COLO668 (cell line): ENCODE measurements around the gene QRFPR.
"Not testable (repeated sequence)": the region's sequence is repeated elsewhere in the genome, so short reads cannot be mapped to it uniquely, and the experiment has no call there.

Experiments
- DNase-seq: peaks from one replicate; lab custom pipeline; 2025; ENCODE audit not compliant: unreplicated experiment; lab: John Stamatoyannopoulos, UW

Gene QRFPR

DNA sequence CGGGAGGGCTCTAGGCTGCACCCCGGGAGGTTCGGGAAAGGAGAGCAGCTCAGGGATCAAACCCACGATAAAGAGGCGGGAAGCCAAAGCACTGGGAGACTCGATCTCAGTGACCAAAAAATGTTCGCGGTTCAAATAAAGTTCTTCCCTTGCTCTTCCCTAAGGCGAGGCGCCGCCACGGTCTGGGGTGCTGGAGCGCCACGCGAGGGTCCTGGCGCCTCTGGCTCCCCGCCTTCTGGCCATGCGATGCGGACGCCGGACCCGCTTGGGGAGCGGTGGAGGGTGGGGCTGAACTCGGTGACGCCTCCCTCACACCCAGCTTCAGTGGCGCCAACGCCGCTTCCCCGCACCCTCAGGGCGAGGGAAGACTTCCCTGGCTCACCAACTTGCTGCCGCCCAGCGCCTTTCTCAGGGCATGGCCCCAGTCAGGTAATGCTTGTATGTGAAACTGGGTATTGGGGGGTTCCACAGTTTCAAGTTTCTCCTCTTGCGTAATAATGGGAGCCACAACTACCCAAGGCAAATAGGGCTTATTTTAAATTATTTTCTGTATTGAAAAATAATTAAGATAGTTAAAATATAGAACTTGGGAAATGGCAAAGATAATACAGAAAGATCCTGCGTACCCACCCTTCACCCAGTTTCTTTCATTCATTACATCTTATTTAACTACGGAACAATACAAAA lies at the start of gene QRFPR:
Gene QRFPR (minus strand): TSS at position 243 of the 687 bp plus-strand sequence. CDS start 371 bp downstream, outside the sequence.
- no peak for DNase-seq

DNA sequence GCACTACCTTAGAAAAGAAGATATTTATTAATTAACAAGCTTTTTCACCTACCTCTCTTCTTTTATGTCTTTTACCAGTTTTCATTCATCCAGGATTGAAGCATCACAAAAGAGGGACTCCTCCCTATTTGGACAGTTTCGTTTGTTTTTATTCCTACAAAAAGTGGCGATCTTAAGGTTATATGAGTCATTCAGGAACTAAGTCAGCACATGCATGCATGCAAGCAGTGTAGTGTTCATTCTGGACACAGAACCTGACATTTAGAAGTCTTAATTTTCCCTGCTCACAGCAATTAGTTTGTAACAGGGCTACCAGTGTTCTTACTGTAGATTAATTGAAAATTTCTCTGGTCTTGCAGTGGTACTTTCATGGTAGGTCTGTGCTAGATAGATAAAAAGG lies 47.9 kb upstream of the QRFPR start:
- no peak for DNase-seq

DNA sequence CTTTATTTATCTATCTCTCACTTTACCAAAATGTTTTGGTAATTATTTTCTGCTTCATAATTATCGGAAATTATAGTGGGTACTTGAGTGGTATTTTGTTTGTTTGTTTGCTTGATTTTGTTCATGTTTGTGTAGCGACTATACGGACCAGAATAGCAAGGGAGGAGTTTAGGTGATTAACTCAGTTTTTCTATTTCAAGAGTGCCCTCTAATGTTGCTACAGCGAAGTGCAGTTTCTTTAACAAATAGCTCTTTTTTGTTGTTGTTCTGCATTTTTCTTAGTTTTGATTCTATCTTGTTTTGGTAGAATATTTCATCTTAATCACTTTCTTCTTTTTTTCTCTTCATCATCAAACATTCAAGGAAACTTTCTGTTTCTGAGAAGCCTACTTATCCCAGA lies 40.8 kb upstream of the QRFPR start:
- no peak for DNase-seq

DNA sequence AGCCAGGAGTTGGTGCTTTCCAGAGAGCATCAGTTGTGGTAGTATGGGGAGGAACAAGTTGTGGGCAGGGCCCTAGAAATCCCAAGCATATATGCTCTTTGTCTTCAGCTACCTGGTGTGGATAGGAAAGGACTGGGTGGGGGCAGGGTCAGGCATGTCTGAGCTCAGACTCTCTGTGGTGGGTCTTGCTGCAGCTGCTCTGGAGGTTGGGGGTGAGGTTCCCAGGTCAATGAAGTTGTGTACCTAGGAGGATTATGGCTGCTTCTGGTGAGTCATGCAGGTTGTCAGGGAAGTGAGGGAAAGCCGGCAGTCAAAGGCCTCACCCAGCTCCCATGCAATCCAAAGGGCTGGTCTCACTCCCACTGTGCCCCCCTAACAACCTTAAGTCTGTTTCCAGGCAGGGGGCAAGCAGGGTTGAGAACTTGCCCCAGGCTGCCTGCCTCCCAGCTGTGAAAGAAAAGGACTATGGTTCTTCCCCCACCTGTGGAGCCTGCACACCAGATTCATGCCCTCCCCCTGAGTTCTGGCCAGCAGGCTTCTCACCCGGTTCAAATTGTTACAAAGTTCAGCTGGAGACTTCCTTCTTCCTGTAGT lies 30.4 kb upstream of the QRFPR start:
- no peak for DNase-seq

DNA sequence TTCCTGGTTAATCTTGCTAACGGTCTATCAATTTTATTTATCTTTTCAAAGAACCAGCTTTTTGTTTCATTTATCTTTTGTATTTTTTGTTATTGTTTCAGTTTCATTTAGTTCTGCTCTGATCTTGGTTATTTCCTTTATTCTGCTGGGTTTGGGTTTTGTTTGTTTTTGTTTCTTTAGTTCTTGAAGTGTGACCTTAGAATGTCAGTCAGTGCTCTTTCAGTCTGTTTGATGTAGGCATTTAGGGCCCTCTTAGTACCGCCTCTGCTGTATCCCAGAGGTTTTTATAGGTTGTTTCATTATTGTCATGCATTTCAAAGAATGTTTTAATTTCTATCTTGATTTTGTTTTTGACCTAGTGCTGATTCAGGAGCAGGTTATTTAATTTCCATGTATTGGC lies 27.7 kb upstream of the QRFPR start:
- DNase-seq, result not testable (repeated sequence)

DNA sequence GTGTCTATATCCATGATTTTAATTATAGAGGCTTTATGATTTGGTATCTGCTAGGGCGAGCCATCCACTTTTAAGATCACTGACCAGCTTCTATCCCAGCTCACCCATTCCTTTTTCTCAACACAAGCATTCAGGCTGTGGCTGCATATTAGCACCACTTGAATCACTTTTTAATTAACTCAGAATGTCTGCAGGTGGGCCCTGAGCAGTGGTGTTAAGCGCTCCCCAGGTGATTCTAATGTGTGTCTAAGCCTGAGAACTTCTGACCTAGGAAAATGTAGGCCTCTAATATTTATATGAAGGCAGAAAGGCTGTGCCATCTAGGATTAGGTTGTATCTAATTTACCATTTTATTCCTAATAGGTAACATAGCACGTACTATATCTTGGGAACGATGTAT lies 19.8 kb upstream of the QRFPR start:
- DNase-seq, result no peak

DNA sequence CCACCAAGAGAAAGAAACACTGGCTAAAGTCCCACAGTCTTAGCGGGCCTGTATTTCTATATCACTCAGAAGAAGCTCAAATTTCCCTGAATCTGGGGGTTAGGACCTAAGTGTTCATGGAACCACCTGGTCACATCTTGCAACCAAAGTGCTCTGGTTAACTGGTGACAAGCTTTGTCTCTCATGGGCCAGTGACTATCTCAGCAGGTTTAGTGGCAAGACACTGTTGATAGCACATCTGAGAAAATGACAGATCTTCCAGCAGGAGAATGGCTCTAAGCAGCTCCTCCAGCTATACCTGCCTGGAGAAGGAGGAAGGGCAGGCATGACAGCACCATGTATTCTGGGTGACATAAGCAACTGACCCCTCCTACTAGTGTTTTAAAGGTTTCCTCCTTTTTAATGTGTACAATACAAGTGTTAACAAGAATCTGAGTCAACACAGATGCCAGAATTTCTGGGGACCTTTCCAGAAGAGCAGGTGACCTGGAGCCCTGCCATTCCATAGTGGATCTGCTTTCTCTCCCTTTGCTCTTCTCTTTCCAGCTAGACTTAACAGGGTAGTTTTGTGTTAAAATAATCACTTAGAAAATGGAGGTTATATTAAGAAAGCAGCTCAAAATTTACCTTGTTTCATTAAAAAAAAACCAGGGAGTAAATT lies 17.3 kb upstream of the QRFPR start:
- DNase-seq, result no peak

DNA sequence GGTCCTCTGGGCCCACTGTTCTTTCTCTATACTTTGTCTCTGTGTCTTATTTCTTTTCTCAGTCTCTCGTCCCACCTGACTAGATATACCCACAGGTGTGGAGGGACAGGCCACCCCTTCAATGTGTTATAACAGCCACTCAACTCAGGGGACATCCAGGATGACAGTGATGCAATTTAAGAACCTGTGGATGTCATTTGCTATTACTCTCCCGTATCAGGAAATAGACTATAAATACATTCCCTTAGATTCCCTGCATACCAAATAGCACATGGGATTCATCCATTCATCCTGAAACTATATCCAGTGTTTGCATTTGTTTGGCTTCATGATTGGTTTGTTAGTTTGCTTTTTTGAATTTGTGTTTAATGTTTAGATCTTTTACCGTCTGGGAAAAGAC lies 16.6 kb upstream of the QRFPR start:
- DNase-seq, result no peak

DNA sequence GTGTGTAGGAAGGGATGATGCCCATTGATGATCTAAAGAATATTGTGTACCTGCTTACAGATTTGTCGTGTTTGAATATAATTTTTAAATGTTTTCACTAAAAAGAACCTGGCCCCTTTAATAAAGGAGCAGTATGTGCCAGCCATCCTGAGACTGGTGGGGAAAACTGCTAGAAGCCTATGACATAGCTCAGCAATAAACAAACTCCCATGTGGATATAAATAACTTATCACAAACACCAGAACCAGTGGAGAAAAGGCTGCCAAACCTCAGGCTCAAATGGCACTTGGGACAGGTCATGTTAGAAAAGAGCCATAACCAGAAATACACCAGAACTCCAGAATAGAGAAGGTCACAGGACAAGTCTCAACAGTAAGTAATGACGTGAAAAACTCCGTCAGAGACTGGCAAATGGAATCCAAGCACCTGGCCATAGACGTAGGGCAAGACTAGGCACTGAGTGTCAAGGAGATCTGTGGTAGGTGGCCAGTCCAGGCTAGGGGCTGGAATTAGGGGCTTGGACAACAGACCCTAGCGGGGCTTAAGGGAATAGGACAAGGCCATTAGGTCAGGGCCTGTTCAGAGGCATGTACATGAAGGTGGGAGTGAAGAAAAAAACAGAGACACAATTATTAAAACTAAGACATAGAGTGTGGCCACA lies 11.7 kb upstream of the QRFPR start:
- no peak for DNase-seq

DNA sequence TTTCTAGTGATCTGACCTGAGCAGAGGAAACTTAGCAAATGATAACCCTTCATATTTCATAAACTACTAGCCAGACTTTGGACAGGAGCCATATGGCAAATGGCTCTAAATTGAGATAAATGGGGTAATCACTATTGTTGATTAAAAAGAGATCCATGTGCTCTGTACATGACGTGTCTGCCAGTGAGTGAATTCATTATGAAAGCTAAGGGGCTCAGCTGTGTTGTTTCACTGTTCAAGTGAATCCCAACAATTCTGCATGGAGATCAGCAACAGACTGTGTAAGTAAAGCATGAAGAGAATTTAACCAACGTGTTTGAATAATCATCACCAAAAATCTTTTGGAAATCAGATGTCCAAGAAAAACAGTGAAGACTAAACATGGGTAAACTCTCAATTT lies 9.5 kb upstream of the QRFPR start:
- no peak for DNase-seq

DNA sequence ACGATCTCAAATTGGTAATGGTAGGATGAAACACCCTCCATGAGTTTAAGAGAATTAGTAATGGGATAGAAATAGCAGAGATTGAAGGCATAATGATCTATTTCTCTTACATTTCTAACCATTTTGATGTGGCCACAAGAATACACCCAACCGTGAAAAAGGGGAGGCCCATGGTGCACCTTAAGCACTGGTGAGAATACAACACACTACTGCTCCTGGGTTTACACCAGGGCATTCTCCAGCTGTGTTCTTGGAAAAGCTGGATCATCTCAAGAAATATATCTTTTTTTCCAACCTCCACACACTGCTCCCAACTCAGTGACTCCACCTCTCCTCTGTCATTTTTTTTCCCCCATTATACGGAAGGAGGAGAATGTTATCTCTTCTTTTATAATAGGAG lies 1.5 kb downstream of the QRFPR start:
- DNase-seq, result no peak

DNA sequence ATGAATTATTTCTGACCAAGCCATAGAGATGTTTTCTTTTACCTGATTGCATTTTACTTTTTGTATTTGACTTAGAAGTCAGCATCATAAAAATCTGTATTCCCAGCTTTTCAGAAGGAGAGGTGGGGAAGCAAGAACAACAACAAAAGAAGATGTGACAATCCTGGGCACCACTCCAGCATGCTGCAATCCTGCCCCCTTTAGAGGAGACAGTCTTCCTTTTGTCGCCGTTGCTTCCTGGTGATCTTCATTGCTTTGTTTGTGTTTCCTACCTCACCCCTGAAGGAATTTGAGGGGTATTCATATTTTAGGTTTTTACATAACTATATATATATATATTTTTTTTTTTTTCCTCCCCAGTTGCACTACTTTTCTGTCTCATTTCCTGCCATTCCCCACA lies 3.7 kb downstream of the QRFPR start:
- DNase-seq, result no peak

DNA sequence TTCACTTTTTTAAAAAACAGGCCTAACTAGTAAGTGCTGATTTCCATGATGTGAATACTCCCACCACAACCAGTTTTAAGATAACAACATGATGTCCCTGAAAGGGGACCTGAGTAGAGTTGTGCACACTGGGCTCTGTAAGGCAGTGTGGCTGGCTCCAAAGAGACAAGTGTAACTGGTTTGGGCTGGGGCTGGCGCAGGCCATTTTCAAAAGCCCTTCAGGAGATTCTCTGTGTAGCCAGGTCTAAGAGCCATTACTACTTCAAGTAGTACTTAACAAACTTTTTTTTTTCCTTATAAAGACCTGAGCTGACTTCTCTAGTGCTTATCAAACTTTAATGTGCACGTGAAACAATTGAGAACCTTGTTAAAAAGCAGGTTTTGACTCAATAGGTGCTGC lies 4.3 kb downstream of the QRFPR start:
- DNase-seq, result no peak

DNA sequence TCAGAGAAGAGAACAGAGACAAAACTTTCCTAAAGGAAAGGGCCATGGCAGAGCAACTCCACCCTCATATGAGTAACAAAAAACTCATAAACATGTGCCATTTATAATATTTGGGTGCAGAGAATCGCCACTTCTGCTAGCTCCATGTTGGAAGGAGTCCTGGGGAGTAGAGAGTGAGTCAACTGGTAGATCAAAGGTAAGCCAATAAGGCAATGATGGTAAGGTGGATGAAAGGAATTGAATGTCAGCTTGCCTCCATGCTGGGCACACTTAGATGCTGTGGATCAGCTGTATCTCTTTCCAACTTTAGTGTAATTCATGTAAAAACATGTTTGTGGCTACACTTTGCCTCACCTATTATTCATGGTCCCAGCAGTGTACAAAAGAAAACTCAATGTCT lies 4.7 kb downstream of the QRFPR start:
- DNase-seq, result no peak

DNA sequence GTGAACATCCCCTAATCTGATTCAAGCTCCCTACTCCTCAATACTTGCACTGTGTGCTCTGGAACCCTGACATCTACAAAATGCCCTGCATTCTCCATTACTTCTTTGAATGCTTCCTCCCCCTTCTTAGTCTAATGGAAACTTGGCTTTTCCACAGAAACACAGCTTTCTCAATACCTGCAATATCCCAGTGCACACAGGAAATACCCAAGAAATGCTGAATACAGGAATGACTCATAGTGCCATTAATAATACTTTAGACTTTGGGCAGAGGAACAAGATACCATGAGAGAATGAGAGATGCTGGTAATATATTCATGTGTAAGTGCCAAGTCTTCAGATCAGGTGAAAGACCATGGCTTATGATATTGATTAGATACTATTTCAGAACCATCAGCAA lies 5.6 kb downstream of the QRFPR start:
- DNase-seq, result no peak

DNA sequence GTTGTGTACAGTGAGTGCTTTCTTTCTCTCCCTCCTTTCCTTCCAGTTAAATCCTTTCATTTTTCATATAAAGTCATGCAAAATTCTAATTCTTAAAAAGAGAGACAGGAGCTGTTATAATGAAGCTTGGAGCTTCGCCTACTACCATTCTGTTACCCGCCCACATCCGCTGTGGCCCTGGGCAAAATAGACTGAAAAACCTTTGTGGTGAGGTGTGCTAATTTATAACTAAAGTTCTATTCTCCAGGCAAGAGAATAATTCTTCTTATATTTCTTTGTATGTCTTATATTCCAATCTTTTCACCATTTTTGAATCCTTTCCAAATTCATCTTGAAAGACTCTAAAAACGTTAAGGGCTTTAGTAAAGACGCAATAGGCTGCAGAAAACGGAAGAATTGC lies 7.0 kb downstream of the QRFPR start:
- DNase-seq, result no peak

DNA sequence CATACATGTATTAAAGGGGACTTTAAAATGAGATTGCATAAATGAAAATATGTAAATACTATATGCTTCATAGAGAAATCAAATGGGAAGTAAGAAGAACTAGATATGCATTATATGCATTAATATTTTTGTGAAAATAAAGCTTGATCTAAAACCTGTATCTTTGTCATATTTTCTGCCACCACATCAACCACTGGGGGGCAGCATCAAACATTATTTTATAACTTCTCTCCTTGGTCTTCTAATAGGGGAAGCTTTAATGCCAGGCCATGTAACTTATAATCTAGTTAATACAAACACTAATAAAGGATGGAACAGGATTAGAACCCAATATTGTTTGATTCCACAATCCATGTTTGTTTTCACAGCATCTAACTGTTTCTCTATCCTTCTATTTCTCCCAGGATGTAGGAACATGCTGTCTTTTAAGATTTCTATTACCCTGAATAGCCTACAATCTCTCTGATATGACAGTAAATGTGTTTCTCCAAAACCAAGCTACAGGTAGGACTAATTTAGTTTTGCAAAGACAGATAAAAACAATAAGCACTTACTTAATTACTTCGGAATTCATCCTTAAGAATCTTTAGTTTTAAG lies 10.0 kb downstream of the QRFPR start:
- DNase-seq, result peak; percentile 2

DNA sequence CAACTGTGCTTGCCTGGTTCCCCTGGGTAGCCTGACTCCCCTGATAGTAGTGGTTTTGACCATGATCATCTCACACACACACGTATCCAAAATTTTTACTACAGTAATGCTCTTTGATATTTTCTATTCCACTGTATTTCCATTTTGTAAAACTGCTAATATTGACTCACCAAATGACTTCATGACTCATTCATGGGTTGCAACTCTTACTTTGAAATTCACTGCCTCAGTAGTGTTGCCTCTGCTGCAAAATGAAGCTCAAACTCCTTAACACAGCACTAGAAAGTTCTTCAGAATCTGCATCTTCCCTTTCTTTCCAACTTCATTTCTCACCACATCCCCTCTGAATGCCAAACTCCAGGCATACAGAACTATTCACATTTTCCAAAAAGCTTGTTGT lies 20.3 kb downstream of the QRFPR start:
- DNase-seq, result no peak

DNA sequence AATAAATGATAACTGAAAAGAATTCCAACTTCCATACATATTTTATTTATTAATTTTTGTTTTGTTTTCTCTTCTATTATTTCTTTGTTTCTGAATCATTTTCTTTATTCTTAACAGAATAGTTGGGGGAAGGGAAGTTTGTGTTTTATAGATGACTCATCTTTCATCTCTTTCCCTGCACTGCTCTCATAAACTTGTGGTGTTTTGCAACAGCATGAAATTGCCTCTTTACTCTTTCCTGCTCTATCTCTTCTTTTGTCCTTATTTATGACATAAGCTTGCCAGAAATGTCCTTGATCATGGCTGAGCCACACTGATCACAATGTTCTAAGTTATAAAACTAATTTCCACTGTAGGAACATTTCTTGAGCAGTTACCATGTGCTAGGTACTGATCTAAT lies 22.3 kb downstream of the QRFPR start:
- DNase-seq, result no peak

DNA sequence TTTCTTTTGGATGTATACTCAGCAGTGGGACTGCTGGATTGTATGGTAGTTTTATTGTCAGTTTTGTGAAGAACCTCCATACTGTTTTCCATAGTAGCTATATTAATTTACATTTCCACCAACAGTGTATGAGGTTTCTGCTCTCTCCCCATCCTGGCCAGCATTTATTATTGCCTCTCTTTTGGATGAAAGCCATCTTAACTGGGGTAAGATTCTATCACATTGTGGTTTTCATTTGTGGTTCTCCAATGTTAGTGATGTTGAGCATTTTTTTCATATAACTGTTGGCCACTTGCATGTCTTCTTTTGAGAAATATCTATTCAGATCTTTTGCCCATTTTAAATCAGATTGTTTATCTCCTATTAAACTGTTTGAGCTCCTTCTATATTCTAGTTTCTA lies 27.6 kb downstream of the QRFPR start:
- no peak for DNase-seq

DNA sequence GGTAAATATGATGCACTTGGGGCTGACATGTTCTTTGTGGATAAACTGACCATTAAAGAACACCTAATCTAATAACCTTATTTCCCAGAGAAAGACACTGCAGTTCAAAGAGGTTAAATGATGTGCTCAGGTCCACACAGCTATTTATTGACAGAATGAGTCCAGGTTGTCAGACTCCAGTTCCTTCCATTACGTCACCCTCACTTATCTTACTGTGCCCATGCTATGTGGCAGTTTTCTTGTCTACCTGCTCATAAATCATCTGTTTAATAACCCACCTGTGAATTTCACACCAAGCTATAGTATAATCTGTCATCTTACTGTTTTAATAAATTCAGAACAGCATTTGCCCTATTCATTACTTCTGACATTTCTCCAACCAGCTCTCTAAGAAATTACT lies 36.7 kb downstream of the QRFPR start:
- DNase-seq, result no peak

DNA sequence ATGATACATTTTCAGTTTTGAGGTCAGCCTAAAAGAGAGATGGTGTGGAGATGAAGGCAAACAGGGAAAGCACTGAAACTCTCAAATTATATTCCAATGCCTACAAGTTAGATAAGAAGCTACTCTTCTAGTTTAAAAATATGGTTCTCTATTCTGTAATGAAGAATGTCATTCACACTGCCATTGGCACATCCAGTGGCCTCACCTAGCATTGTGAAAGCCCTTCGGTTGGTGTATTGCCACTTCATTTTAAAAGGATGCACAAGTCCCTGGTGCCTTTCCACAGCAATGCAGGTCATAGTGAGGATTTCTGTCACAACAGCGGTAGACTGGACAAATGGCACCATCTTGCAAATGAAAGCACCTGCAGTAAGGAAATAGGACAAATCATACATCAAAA lies 40.6 kb downstream of the QRFPR start:
- DNase-seq, result no peak
